Pericardium fibroblast (primary cell): ENCODE measurements around the gene CELF5. TPM values are rescaled to one million over a fixed set of nuclear protein-coding genes. Genes with fewer than 3 reads are reported as not detected.

Experiments
- total RNA-seq: library from RNA; depleted of rRNA; stranded (reverse); fragments of >200 nt; gene quantifications from 2 replicates; pipeline ENCODE4 v1.2.3, GENCODE V29; 2015

Gene CELF5
- total RNA-seq = not detected in 2 replicates

GRCh38 chr19:3224346-3225168 is at the start of gene CELF5:
Gene CELF5, plus strand, starts transcription at chr19:3224661. Its CDS starts 79 bp downstream, at chr19:3224740.

DNA sequence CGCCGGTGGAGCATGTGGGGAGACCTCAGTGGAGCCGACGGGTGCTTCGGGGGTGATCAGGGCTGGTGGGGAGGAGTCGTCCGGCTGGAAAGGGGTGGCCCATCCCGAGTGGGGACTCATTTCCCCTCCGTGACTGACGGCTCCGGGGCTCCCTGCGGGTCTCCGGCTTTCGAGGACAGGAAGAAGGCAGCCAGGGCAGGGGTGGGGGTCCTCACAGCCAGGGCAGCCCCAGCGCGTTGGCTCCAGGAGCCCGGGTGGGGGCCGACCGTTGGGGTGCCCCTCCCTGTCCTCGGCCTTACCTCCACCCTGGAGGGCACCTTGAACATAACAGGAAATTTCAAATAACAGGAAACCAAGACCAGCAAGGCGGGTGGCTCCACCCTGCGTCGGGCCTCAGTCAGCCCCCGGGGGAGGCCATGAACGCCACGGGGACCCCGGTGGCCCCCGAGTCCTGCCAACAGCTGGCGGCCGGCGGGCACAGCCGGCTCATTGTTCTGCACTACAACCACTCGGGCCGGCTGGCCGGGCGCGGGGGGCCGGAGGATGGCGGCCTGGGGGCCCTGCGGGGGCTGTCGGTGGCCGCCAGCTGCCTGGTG is 46.0 kb upstream of the CELF5 start, which contains the start of gene S1PR4:
TSS of gene S1PR4 (plus strand) at position 393 of the 596 bp plus-strand sequence. CDS start at position 417, 24 bp downstream.

GRCh38 chr19:3185461-3186159 is 38.9 kb upstream of the CELF5 start, which contains the start of gene NCLN:
Gene NCLN, plus strand, starts transcription at chr19:3185930. Its CDS starts 101 bp downstream, at chr19:3186031.

Other genes with a start within 250 kb of the CELF5 start
- gene TLE6, start 247.1 kb upstream of the CELF5 start, total RNA-seq = 1.6 TPM in 1 of 2 replicates, not detected in the other
- 11.7 and 13.1 TPM in 2 replicates for gene TLE2, start 195.4 kb upstream of the CELF5 start, total RNA-seq
- gene TLE5, start 162.2 kb upstream of the CELF5 start, total RNA-seq = 229 and 330 TPM in 2 replicates
- gene GNA11, start 130.3 kb upstream of the CELF5 start, total RNA-seq = 43.2 and 66.9 TPM in 2 replicates
- gene GNA15, start 88.6 kb upstream of the CELF5 start, total RNA-seq = not detected in 2 replicates
- not detected in 2 replicates for gene S1PR4, start 45.9 kb upstream of the CELF5 start, total RNA-seq
- 53.4 and 58.3 TPM in 2 replicates for gene NCLN, start 38.7 kb upstream of the CELF5 start, total RNA-seq
- 36.3 and 65.0 TPM in 2 replicates for gene NFIC, start 141.9 kb downstream of the CELF5 start, total RNA-seq